Epithelial cell of prostate (primary cell): ENCODE data around the gene TTF2.

Source experiments
- DNase-seq: peaks from one replicate; pipeline ENCODE4 v3.0.0-alpha.2; 2011; ENCODE audit warnings: low read depth, low spot score
- H3K27ac ChIP-seq: fragments of 450-650 bp; 2 replicates; pipeline ENCODE4 v1.5.1; 2017; ENCODE audit warnings: mild to moderate bottlenecking

Gene TTF2

DNA sequence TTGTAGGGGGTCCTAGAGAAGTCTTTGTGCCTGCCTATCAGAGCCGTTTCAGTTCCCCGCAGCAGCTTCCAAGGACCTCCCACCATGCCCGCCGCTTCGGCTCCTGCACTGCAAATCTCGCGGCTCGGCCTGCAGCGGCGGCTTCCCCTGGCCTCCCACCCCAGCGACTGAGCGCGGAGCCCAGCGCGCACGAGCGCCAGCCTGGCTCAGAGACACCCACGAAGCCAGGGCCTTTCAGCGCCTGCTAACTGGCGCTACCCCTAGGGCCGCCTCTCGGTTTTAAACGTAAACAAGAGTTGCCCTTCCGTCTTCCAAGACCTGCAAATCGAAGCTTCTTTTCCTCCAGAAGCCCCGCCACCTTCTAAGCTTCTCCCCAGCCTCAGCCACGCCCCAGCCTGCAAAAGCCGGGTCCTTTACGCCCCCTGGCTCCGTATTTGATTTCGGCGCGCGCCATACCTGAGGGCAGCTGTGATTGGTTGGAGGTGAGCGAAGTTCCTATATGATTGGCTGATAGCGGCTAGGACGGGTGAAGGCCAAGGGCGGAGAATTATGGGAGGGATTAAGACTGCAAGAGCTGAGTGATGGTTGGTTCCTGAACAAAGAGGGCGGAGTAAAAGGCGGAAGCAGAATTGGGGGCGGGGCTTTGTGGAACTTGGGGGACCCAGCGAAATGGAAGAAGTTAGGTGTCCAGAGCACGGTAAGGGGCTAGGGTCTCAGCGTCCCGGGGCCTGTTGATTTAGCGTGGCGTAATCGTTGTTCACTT lies at the start of gene TTF2:
TSS of gene TTF2 (plus strand) at position 649 of the 763 bp plus-strand sequence. CDS start at position 670, 21 bp downstream.
- DNase-seq: peak; percentile 93
- peak within 1 kb of the TSS; percentile 43 for H3K27ac ChIP-seq

DNA sequence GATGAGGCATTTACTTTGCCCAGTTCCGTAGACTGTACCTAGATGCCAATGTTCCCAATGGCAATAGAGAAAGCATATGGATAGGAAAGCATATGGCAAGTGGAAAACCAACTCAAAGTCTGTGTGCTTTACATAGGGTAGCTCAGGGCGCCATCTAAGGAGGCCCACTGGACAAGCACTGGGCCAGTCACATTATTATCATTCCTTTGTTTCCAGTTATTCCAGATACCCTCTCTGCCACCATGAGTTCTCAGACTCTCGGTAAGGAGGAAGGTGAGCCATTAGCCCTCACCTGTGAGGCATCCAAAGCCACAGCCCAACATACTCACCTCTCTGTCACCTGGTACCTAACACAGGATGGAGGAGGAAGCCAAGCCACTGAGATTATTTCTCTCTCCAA lies 48.8 kb upstream of the TTF2 start:
- no peak overlapping the region for H3K27ac ChIP-seq
- no peak for DNase-seq

DNA sequence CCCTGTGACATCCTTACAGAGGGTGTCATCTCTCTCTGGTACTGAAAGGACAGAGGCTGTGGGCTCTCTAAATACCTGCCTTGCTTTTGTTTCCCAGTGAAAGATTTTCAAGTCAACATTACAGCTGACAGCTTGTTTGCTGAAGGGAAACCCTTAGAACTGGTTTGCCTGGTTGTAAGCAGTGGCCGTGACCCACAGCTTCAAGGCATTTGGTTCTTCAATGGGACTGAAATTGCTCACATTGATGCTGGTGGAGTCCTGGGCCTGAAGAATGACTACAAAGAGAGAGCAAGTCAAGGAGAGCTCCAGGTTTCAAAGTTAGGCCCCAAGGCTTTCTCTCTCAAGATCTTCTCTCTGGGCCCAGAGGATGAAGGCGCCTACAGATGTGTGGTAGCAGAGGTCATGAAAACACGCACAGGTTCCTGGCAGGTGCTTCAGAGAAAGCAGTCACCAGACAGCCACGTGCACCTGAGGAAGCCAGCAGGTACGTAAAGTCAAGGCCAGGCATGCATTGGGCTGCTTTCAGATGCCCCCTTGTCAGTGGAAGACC lies 46.7 kb upstream of the TTF2 start:
- no peak for DNase-seq
- peak overlapping the region; percentile 15 for H3K27ac ChIP-seq

DNA sequence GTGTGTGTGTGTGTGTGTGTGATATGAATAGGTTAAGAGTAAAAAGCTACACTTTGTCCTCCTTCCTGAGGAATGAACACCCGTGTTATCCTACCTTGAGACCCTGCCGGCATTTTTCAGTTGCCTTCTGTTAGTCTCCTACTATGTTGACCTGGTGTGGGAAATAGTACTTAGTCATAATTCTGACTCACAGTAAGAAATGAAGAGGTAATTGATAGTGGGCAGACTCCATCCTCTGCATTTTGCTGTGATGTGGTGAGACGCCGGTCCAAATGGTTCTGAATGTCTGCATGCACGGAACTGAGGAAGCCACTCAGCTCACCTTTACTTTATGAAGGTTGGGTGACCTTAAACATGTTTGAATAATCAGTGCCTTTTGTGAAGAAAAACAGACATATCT lies 45.9 kb upstream of the TTF2 start:
- DNase-seq: no peak

DNA sequence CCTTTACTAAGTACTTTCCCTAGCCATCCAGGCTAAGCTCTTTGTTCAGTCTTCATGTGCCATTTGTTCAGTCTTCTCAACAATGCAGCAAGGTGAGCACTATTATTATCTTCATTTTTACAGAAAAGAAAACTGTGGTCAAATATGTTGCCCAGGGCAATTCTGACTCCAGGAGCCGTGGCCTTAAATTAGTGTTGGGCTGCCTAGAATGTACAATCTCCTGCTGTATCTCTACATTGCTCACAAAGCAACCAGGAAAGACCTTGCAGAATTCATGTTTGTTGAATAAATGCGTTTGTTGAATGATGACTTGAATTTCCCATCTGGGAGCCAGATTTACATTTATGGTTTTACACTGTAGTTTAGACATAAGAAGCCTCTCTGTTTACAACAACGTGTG lies 44.4 kb upstream of the TTF2 start:
- no peak for DNase-seq
- no peak overlapping the region for H3K27ac ChIP-seq

More for the DNA sequence above, 45.9 kb upstream of the TTF2 start:
- H3K27ac ChIP-seq: no peak overlapping the region

DNA sequence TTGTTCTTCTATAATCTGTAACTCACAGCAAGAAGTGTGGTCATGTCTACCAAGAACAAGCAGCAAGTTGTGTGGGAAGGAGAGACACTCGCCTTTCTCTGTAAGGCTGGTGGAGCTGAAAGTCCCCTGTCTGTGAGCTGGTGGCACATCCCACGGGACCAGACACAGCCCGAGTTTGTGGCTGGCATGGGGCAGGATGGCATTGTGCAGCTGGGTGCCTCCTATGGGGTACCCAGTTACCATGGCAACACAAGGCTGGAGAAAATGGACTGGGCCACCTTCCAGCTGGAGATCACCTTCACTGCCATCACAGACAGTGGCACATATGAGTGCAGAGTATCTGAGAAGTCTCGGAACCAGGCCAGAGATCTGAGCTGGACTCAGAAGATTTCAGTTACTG lies 43.1 kb upstream of the TTF2 start:
- H3K27ac ChIP-seq: no peak overlapping the region
- no peak for DNase-seq

DNA sequence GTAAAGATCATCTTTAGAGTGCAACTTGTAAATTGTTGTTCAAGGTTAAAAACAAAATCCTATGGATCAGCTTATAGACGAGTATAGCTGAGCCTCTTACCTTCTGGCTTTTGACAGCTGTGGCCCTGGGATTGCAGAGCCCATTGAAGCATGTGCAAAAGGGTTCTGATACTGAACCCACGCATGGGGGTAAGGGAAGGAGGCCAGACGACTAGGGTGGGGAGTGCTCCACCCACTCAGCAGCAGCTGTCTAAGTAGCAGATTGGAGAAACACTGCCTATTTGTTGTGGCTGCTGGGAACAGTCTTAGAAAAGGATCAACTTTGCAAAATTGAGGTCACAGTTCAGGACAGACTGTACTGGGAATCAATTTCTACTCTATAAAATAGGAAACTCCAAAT lies 42.5 kb upstream of the TTF2 start:
- DNase-seq: no peak
- no peak overlapping the region for H3K27ac ChIP-seq

DNA sequence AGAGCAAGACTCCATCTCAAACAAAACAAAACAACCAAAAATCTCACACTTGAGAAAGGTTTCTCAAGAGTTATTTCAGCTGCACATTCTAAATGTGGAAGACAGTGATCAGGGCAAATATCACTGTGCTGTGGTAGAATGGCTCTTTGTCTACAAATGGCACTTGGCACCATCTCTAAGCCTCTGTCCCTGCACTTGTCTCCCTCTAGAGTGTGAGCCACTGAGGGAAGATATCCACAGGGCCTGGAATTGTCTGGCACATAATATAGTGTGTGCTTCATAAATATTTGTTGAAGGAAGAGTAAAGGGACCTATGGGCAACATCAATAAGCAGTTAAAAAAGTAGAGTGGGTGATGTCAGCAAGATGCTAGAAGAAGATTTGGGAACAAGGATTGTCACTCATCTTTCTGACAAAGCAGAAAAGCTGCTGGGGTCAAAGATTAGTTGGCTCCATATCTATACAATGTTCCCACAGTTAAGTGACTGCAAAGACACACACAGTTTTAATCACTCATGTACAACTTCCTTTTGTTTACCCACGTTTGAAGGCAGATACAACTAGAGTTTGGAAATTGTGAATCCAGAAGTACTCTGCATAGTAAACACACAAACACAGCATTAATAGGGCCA lies 39.5 kb upstream of the TTF2 start:
- no peak overlapping the region for H3K27ac ChIP-seq

DNA sequence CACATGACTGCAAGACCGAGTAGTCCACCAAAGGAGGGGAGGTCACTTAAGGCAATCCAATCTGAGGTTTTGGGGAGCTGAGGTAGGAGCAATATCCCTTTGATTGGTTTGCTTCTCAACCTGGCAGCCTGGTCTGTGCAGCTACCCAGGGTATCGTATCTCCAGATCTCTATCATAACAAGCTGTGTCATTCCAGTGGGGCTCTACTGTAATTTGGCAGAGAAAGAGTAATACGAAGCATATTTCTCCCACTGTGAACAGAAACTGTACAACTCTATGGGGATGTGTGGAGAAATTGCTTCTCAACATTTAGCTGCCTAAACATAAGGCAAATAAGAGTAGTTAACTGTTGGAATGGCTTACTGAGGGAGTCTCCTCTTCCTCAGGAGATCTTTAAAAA lies 38.0 kb upstream of the TTF2 start:
- DNase-seq: no peak
- no peak overlapping the region for H3K27ac ChIP-seq

More for the DNA sequence above, 39.5 kb upstream of the TTF2 start:
- no peak for DNase-seq

DNA sequence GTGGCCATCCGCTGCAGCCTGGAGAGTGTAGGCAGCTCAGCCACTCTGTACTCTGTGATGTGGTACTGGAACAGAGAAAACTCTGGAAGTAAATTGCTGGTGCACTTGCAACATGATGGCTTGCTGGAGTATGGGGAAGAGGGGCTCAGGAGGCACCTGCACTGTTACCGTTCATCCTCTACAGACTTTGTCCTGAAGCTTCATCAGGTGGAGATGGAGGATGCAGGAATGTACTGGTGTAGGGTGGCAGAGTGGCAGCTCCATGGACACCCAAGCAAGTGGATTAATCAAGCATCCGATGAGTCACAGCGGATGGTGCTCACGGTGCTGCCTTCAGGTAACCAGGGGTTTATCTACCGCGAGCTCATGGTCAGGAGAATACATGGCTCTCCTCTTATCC lies 34.6 kb upstream of the TTF2 start:
- no peak overlapping the region for H3K27ac ChIP-seq
- no peak for DNase-seq

DNA sequence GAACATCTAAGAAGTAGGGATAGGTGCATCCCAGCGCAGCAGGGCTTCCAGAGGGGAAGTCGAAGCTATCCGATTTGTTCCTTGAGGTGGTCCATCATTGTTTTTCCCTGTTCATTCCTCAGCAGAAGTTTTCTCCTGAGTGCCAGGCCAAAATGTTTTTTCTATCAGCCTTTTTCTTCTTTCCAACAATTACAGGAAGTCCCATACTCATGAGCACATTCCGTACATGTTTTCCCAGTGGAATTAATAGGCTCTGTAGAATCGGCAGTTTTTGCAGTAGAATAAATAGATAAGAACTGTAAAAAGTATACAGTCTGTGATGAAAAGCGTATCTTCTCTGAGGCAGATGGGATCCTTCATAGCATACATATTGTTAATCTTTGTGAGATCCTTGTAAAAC lies 33.8 kb upstream of the TTF2 start:
- no peak for DNase-seq
- H3K27ac ChIP-seq: no peak overlapping the region

DNA sequence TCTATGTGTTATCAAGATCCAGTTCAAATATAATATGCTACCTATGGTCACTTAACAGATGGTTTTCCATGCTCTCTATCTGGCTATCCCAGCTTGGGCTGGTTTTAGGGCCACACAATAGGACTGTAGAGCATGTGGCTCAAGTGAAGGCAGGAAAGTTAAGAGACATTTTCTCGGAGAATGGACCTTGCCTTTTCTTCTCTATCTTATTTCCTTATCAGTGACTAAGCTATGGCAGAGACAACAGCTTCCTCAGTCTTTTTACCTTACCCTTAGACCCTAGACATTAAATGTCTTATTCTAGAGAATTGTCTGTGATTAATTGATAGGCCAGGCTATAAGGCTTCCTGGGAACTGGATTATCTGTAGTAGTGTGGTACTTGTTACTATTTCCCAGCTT lies 30.4 kb upstream of the TTF2 start:
- H3K27ac ChIP-seq: no peak overlapping the region
- no peak for DNase-seq

DNA sequence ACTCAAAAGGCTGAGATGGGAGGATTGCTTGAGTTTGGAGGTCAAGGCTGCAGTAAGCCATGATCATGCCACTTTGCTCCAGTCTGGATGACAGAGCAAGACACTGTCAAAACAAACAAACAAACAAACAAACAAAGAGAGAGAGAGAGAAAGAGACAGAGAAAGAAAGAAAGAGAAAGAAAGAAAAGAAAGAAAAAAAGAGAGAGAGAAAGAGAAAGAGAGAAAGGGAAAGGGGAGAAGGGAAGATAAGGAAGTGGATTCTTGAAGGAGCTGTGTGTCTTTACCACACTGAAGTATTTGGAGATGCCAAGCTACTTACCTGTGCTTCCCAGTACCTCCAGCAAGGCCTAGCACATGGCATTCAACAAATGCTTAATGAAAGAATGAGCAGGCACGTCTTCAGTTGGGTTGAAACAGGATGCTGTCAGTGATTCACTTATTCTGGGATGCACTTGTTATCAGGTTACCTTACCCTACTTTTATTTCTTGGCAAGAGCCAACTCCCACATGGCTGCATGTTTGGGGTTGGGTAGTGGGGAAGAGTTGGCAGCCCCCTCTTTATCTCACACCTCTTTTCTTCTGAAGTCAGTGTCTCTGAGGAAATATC lies 29.8 kb upstream of the TTF2 start:
- no peak for DNase-seq
- H3K27ac ChIP-seq: no peak overlapping the region

DNA sequence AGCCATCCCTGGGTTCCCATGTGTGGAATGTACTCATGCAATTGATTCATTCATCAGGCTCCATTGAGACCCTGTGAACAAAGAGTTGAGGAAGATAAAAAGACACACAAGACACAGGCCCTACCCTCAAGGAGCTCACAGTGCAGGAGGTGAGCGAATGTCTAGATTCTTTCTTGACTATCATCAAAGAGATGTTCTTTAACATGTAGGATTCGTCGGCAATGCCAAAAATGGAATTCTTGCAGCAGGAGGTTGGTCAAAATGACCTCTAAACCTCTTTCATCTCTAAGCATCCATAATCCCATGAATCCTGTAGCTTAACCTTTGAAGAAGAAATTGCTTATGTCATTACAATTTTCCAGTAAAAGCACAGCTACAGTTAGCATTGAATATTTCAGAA lies 27.9 kb upstream of the TTF2 start:
- H3K27ac ChIP-seq: no peak overlapping the region
- no peak for DNase-seq

DNA sequence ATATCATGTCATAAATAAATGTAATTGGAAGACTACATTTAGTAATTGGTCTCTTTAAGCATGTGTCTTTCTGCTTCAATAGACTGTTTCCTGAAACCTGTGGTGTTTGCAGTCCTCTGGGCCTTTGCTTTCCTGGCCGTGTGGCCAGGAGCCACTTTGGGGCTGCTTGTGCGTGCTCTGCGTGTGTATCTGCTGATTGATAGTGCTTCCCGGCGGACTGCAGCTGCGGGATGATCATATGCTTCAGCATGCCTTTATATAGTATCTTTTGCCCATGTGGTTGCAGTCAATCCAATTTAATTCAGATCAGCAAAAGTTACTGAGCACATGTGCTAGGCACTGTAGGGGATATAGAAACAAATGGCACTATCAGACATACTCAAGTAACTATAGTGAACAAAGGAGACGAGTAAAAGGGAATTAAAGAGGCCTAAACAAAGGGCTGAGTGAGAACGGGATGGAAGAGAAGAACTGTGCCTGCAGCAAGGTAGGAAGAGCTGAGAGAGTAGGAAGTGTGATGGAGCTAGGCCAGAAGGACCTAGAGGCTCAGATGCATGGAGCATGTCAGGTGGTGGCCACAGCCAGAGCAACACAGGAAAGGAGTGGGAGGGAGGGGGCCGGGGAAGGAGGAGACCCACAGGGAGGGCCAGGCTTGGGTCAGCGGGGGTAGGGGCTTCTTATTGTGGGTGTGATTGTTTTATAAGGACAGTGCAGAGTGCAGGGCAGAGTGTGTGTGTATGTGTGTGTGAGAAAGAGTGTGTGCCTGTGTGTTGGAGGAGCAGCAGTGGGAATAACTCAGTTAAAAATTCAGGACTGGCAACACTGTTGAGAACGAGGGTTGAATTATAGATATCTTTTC lies 27.2 kb upstream of the TTF2 start:
- no peak for DNase-seq
- no peak overlapping the region for H3K27ac ChIP-seq

DNA sequence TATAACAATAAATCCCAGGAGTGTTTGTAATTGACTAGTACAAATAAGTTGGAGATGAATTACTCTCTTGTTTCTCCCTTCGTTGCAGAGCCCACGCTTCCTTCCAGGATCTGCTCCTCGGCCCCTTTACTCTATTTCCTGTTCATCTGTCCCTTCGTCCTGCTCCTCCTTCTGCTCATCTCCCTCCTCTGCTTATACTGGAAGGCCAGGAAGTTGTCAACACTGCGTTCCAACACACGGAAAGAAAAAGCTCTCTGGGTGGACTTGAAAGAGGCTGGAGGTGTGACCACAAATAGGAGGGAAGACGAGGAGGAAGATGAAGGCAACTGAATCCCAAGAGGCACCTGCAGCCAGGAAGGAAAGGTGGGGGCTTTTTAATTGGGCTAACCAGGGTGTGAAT lies 26.4 kb upstream of the TTF2 start:
- no peak overlapping the region for H3K27ac ChIP-seq
- no peak for DNase-seq

DNA sequence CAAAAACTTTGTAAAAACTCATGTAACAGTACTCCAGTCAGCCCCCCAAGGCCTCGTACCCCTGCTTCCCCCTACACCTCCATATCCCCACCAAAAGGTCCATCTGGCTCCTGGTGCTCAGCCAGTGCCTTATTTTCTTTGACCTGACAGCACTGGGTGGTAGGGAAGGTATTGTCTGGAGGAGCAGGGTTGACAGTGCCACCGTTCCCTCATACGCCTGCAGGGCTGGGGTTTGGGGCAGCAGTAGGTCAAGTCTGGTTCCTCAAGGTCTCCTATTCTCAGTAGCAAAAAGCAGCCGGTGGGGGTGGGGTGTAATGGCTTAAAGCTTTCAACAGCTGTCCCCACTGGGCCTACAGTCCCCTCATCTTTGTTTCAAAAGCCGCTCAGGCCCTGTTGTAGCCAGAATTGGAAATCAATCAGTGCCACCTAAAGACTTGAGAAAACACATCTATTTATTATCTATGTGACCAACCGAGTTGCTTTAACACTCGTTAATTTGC lies 25.3 kb upstream of the TTF2 start:
- H3K27ac ChIP-seq: no peak overlapping the region
- DNase-seq: no peak

DNA sequence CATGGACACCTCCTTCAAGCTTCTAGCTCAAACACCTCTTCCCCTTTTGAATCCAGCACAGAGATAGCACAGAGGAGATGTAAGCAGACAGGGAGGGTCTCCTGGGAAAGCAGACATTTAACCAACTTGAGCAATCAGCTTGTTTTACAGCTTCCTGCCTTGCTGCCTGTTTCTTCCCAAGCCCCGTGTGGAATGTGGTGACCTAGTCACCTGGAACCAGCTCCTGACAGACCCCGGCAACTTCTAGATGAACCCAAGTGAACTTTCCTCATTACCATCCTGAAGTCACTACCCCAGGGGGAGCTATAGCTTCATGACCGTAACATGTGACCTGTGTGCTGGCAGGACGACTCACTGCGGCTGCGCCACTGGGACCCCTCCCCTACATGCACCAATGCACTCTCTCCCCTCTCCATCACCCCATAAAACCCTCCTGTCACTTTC lies 24.1 kb upstream of the TTF2 start:
- no peak overlapping the region for H3K27ac ChIP-seq
- no peak for DNase-seq

DNA sequence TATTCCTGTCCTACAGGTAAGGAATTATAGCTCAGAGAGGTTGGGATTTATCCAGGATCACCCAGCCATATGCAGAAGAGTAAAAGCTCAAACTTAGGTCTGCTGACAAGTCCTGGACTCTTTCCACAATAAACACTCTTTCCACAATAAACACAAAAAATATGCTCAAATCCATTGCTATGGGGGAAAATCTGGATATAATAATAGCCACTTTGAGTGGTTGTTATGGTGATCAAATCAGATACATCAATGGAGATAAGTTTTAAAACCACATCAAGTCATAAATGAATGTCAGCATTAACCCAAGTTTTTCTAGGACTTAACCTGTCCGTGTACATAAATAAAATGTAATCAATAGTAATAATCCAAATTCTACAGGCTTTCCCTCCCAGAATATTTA lies 22.3 kb upstream of the TTF2 start:
- DNase-seq: no peak

DNA sequence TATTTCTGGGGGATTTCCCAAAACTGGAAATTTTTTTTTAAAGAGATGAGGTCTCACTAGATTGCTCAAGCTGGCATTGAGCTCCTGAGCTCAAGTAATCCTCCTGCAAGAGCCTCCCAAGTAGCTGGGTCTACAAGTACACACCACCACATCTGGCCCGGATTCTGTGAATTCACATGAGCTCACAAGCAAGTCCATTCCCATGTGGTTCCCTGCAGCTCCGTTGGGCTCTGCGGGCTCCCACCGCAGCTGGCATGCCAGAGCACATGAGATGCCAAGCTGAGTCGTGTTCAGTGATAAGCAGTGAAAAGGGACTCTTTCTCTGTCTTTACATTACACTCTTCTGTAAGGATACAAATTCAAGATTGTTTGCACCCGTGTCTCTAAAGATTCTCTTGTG lies 21.9 kb upstream of the TTF2 start:
- no peak for DNase-seq
- H3K27ac ChIP-seq: no peak overlapping the region

More for the DNA sequence above, 22.3 kb upstream of the TTF2 start:
- no peak overlapping the region for H3K27ac ChIP-seq
